GM12878 (cell line): ENCODE results near the gene HDAC8. TPM values are rescaled to one million over a fixed set of nuclear protein-coding genes. Genes with fewer than 3 reads are reported as not detected.

ENCODE experiments used
- ATAC-seq: fragments of 200-7000 bp; cut with Tn5 transposase; 3 replicates; pipeline ENCODE4 v1.9.1; 2020; ENCODE audit warnings: mild to moderate bottlenecking, moderate library complexity
- BruUV-seq: library from RNA; stranded (reverse); fragments of 400-500 nt; replicated peaks from 2 replicates; lab custom pipeline; 2021; lab: Mats Ljungman, UMichigan
- CTCF ChIA-PET: fragments of 300-600 bp; sonication (Branson Sonifier 250); formaldehyde crosslinking; extraction: SDS; loops from one replicate; lab custom pipeline; 2021; ENCODE audit warnings: inconsistent platforms; lab: Yijun Ruan, JAX
- POLR2A ChIA-PET: fragments of 350-600 bp; formaldehyde crosslinking; extraction: SDS; loops from one replicate; lab custom pipeline; 2021; ENCODE audit warnings: inconsistent platforms; lab: Charles Lee
- RAD21 ChIA-PET: fragments of 300-600 bp; sonication (Branson Sonifier 250); formaldehyde crosslinking; loops from one replicate; lab custom pipeline; 2023; ENCODE audit warnings: antibody characterized with exemption; ENCODE audit not compliant: unreplicated experiment; lab: Charles Lee
- SMC1A ChIA-PET: fragments of 300-600 bp; sonication (Branson Sonifier 250); formaldehyde crosslinking; loops from one replicate; lab custom pipeline; 2023; ENCODE audit not compliant: unreplicated experiment, uncharacterized antibody; lab: Charles Lee
- DNase-seq: peaks from one replicate; pipeline ENCODE4 v3.0.0-alpha.2; 2011; ENCODE audit warnings: low read depth, low spot score
- FAIRE-seq: peaks from 3 replicates; lab custom pipeline; 2011; peaks lifted over from hg19 to GRCh38; lab: Jason Lieb, UNC
- H2AFZ ChIP-seq: 2 replicates; pipeline ENCODE4 v1.6.0; 2011; ENCODE audit warnings: low read depth, low read length, control low read depth; ENCODE audit not compliant: control insufficient read depth
- H3K27ac ChIP-seq: 2 replicates; pipeline ENCODE4 v1.5.1; 2011; ENCODE audit warnings: control low read depth; ENCODE audit not compliant: control insufficient read depth, insufficient read depth
- H3K27me3 ChIP-seq, 2 experiments: replicated peaks in 1 of 2; 2 replicates each; pipeline versions ENCODE4 v1.6.0 to v1.6.1; 2011; ENCODE audit warnings: low read length in 1 of 2; ENCODE audit not compliant: control insufficient read depth in 2 of 2, insufficient read depth in 2 of 2
- H3K36me3 ChIP-seq, 2 experiments: 2 replicates each; pipeline ENCODE4 v1.5.1; 2011; ENCODE audit warnings: low read length in 1 of 2; ENCODE audit not compliant: control insufficient read depth in 2 of 2, insufficient read depth in 2 of 2
- H3K4me1 ChIP-seq: 2 replicates; pipeline ENCODE4 v1.6.1; 2011; ENCODE audit warnings: mild to moderate bottlenecking, low read length, moderate library complexity, mixed read lengths; ENCODE audit not compliant: control insufficient read depth, insufficient read depth
- H3K4me2 ChIP-seq: 2 replicates; pipeline ENCODE4 v1.6.0; 2011; ENCODE audit warnings: control low read depth; ENCODE audit not compliant: control insufficient read depth, insufficient read depth
- H3K4me3 ChIP-seq: fragments of 200-600 bp; sonication (generic); 2 replicates; pipeline ENCODE4 v1.5.1; 2016
- H3K79me2 ChIP-seq: 2 replicates; pipeline ENCODE4 v1.6.0; 2011; ENCODE audit warnings: low read length; ENCODE audit not compliant: control insufficient read depth, insufficient read depth
- H3K9ac ChIP-seq: 2 replicates; pipeline ENCODE4 v1.8.0; 2011; ENCODE audit warnings: low read length, control low read depth, mixed read lengths; ENCODE audit not compliant: control insufficient read depth, insufficient read depth
- H3K9me3 ChIP-seq: replicated peaks from 3 replicates; pipeline ENCODE4 v1.5.1; 2011; ENCODE audit warnings: mild to moderate bottlenecking, low read length; ENCODE audit not compliant: control insufficient read depth, insufficient read depth
- H4K20me1 ChIP-seq: 2 replicates; pipeline ENCODE4 v1.6.0; 2011; ENCODE audit not compliant: control insufficient read depth, insufficient read depth
- MEF2A ChIP-seq: IDR thresholded peaks from 2 replicates; pipeline ENCODE4 v1.6.1; 2011; ENCODE audit warnings: low read depth, mild to moderate bottlenecking, low read length, moderate library complexity; ENCODE audit not compliant: insufficient read depth
- SREBF2 ChIP-seq: IDR thresholded peaks from 2 replicates; pipeline ENCODE4 v1.6.1; 2012; ENCODE audit warnings: mild to moderate bottlenecking, low read length
- TCF7 ChIP-seq: IDR thresholded peaks from 2 replicates; pipeline ENCODE4 v1.6.1; 2014; ENCODE audit warnings: antibody characterized with exemption, borderline replicate concordance
- ZZZ3 ChIP-seq: IDR thresholded peaks from 2 replicates; pipeline ENCODE4 v1.6.1; 2011; ENCODE audit warnings: low read depth; ENCODE audit not compliant: control insufficient read depth, insufficient read length
- WGBS: methylation state at CpG from one replicate; pipeline ENCODE4 v1.1.6; 2016; ENCODE audit warnings: low lambda C conversion rate; ENCODE audit not compliant: insufficient replicate concordance, insufficient coverage; ENCODE audit errors: missing lambda C conversion rate; 5-methylcytosine and 5-hydroxymethylcytosine counted together
- in situ Hi-C: fragments of 300-500 bp; cut with MboI; formaldehyde crosslinking; loops from 9 replicates; pipeline ENCODE4 v1.14.3; 2018; ENCODE audit warnings: mixed read lengths
- intact Hi-C: fragments of 100-400 bp; cut with micrococcal nuclease; formaldehyde crosslinking; loops from one replicate; pipeline ENCODE4 v1.14.2; 2022; ENCODE audit not compliant: unreplicated experiment
- polyA plus RNA-seq, 11 experiments: library from polyadenylated mRNA; depleted of rRNA in 4 of 11; unstranded in 6 of 11; stranded (reverse) in 5 of 11; fragments of >200 nt; fragmentation: Nextera tagmentation in 4 of 11; fragmentation: Illumina TruSeq in 1 of 11; extraction: Ambion mirVana in 4 of 11; extraction: Trizol in 1 of 11; gene quantifications; 1 replicate in 1 of 11; 2 replicates in 10 of 11; pipeline versions ENCODE4 v1.2.1 to v1.2.3, GENCODE V29; 2011 to 2016; ENCODE audit warnings: inconsistent platforms in 2 of 11, missing spikeins in 2 of 11, low read depth in 1 of 11
- total RNA-seq, 4 experiments: library from RNA; depleted of rRNA in 3 of 4; stranded (reverse); fragments of >200 nt in 3 of 4; fragmentation: Illumina TruSeq in 1 of 4; extraction: Trizol in 1 of 4; gene quantifications; 2 replicates each; pipeline versions ENCODE4 v1.2.1 to v1.2.3, GENCODE V29; 2013 to 2021
- TF ChIP-seq, protein P1 (sequence below): IDR thresholded peaks from 2 replicates; pipeline ENCODE4 v1.6.1; 2011; ENCODE audit warnings: borderline replicate concordance, low read depth, mild to moderate bottlenecking, moderate library complexity, low read length; ENCODE audit not compliant: insufficient read depth, poor library complexity, severe bottlenecking
- TF ChIP-seq, protein P2 (sequence below): IDR thresholded peaks from 2 replicates; pipeline ENCODE4 v1.6.1; 2012; ENCODE audit warnings: low read depth, low read length, improper control_type of control experiment

The HDAC8 gene
- total and polyA plus RNA-seq, 10 of the 15 experiments (the other 5 are each of a cell fraction or from before 2014, with no cell fraction given): 18.1 to 34.7 (median 29.1) TPM

DNA sequence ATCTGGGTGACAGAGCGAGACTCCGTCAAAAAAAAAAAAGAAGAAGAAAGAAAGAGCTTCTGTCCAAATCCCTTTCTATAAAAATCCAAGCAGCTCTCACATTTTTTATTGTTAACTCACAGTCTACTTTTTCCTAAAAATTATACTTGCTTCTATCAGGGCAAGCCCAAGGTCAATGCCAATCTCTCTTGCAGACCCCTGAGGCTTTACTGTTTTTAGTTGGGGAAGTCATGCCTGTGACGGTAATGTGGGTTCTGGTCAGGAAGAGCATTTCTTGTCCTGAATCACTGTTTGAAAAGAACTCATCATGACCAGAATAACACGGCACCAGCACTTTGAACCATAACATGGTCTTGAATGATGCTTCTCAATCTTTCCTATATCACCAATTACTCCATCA, 212.3 kb downstream of the HDAC8 start:
- ATAC-seq: no peak
- Histone ChIP-seq H3K27me3 (no peaks in the 10 kb centered on the region), H3K4me1 (no peaks in the 10 kb centered on the region), H2AFZ (no peak overlapping the region), H4K20me1 (no peaks in the 10 kb centered on the region), H3K27ac (no peak overlapping the region), H3K9ac (no peak overlapping the region), H3K9me3 (no peaks in the 10 kb centered on the region), H3K79me2 (no peaks in the 10 kb centered on the region), H3K4me2 (no peak overlapping the region), H3K36me3 (no peaks in the 10 kb centered on the region), H3K4me3 (no peak overlapping the region)
- intact Hi-C loops (no loop called here), in situ Hi-C loops (no loop called here)
- TF ChIP-seq SREBF2 (no peak), ZZZ3 (no peak), MEF2A (no peak), TCF7 (no peak)
- TF ChIP-seq, protein P1, sequence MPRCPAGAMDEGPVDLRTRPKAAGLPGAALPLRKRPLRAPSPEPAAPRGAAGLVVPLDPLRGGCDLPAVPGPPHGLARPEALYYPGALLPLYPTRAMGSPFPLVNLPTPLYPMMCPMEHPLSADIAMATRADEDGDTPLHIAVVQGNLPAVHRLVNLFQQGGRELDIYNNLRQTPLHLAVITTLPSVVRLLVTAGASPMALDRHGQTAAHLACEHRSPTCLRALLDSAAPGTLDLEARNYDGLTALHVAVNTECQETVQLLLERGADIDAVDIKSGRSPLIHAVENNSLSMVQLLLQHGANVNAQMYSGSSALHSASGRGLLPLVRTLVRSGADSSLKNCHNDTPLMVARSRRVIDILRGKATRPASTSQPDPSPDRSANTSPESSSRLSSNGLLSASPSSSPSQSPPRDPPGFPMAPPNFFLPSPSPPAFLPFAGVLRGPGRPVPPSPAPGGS: no peak
- TF ChIP-seq, protein P2, sequence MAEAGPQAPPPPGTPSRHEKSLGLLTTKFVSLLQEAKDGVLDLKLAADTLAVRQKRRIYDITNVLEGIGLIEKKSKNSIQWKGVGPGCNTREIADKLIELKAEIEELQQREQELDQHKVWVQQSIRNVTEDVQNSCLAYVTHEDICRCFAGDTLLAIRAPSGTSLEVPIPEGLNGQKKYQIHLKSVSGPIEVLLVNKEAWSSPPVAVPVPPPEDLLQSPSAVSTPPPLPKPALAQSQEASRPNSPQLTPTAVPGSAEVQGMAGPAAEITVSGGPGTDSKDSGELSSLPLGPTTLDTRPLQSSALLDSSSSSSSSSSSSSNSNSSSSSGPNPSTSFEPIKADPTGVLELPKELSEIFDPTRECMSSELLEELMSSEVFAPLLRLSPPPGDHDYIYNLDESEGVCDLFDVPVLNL: no peak
- DNase-seq: no peak
- RAD21 ChIA-PET: no interaction called here
- no TSS peak for BruUV-seq
- CTCF ChIA-PET: no interaction called here
- SMC1A ChIA-PET: no interaction called here
- no peak for FAIRE-seq
- 43% methylated on average over 2 of the region's 4 CpGs for WGBS
- POLR2A ChIA-PET: no interaction called here
